Measurements from ENCODE around the gene SPACA9.

GRCh38 chr9:132886334-132886725, 7.6 kb downstream of the SPACA9 start:
- TF ChIP-seq CTCF (IDR thresholded peaks at IDR 0.05; ENCODE audit: insufficient read depth, low read depth, low read length) (no peak), EZH2 (IDR thresholded peaks at IDR 0.05; ENCODE audit: insufficient read depth, low read length) (no peak)
